GM18499 (cell line): ENCODE results near the gene ERVW-1.

ENCODE experiments used
- ATAC-seq: cut with Tn5 transposase; IDR thresholded peaks from one replicate; pipeline ENCODE4 v1.9.1; 2021; ENCODE audit warnings: moderate number of reproducible peaks; ENCODE audit not compliant: insufficient read depth, unreplicated experiment

The ERVW-1 gene

DNA sequence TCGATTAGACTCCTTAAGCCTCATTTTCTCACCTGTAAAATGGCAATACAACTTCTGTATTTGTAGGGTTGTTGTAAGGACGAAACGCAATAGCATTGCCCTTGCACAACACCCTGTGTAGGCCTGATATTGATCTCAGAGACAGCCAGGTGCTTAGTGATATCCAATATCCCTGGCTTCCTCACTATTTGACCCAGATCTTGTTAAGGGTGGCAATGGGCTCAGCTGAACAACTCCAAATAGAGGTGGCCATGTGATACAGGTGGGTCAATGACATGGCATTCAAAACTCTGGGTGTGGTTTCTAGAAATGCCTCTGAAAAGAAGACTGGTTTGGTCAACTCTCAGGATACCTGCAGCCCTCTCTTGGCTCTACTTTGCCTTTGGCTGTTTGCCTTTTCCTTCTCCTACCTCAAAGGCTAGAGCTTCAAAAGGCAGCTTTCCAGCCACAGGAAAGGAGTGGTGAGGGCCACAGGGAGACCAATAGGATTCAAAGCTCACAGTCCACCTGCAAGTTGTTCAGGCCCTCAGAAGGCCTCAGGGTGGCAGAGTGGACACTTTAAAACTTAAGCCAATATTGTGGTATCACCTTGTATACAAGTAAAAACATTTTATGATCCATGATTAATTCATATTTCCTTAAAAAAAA lies 45.3 kb downstream of the ERVW-1 start:
- no peak for ATAC-seq

DNA sequence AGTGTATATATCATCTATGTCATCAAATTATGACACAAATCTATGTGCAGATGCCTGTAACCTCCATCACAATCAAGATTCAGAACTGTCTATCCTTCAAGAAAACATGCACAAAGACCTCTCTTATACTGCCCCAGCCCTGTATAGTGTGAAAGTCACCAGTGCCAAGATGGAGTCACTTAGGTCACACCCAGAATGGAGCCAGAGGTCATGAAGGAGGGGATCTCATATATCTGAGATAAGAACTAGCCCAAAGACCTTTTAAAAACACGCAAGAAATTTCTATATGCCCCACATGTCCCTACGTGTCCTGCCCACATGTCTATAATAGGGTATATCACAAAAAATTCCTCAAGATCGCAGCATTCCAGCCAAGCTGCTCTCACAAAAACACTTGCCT lies 50.6 kb downstream of the ERVW-1 start:
- no peak for ATAC-seq

DNA sequence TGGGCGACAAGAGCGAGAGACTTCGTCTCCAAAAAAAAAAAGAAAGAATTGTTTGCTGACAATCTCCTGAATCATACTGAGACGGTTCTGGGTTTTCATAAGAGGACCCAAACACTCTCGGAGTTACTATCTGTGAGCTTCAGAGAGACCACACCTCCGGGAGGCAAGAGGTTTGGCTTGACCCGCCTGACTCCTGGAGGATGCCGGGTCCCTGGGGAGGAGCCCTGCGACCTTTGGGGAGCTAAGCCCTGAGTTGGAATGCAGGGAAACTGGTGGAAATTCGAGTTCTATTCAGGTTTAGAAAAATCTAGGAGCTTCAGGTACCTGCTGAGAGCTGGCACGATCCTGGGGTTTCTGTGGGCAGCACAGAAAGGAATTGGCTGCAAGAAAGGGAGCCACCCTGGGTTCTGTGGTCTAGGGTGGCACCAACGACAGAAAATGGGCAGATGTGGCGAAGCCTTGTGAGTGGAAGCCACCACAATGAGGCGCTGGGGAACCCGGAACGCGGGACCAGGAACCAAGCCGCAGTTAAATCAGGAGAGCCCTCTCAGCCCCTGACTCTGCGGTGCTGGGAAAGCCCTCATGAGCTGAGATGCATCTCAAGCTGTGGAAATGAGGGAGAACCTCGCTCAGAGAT lies 52.3 kb downstream of the ERVW-1 start:
- ATAC-seq = no peak

DNA sequence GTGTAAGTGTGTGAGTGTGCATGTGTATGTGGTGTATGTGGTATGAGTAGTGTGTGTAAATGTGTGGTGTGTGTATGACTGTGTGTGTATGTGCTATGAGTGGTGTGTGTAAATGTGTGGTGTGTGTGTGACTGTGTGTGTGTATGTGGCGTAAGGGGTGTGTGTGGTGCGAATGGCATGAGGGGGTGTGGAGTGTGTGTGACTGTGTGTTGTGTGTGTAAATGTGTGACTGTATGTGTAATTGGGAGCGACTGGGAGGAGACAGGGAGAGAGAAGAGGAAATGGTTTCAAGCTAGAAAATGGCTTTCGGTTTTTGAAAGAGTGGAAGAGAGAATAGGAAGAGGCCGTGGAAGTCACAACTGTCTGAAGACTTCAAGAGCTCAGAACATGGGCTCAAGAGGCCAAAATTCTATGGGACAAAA lies 54.0 kb downstream of the ERVW-1 start:
- ATAC-seq = no peak

DNA sequence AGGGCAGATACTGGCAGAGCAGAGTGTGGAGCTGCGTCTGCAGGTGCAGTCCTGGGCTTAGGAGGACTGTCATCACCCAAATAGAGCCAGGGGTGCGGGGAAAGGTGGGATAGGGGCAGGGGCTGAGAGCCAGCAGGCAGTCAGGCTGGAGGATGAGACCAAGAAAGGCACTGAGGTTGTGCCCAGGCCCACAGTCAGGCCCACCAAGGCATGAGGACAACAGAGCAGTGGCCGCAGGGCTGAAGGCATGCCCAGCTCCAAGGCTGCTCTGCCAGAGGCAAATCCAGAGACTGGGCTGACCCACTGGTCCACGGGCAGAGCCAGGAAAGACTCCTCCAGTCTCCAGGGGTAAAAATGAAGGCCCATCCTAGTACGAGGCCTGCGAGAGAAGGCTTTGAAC lies 54.8 kb downstream of the ERVW-1 start:
- no peak for ATAC-seq

DNA sequence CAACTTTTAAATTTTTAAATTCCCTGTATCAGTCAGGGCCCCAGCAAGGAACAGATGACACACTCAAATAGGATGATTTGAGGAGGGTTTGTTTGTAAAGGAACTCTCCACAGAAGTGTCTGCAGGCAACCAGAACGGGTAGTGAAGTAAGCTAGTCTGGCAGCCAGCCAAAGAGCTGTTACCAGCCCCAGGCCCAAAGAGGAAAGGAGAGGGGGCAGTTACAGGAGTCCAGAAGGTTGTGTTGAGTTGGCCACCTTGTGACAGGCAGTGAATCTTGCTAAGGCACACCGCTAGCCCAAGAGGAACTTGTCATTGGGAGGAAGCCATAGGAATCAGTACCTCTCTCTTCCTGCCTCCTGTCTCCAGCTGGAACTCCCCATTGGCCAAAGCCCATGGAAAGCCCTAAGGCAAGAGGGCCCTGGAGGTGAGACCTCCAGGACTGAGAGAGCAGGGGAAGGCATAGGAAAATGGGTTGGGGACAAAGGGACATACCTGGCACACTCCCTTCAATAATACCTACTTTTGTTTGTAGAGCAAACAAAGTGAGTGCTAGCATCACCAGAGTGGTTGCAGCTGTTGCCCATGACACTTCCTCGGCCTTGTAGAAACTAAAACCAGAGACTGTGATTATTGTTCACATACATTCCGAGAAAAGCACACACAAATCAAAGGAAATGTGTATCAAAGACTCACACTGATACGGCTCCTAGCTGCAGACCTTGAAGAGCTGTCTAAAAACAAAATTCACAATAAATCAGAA lies 55.9 kb downstream of the ERVW-1 start:
- no peak for ATAC-seq
